MCF 10A (cell line): ENCODE results near the gene PITRM1. TPM values are rescaled to one million over a fixed set of nuclear protein-coding genes. Genes with fewer than 3 reads are reported as not detected.

Experiments used
- BruUV-seq: library from RNA; stranded (reverse); fragments of 400-500 nt; replicated peaks from 2 replicates; lab custom pipeline; 2021; lab: Mats Ljungman, UMichigan
- CTCF ChIA-PET: fragments of 300-600 bp; sonication (Branson Sonifier 250); formaldehyde crosslinking; extraction: SDS; loops from one replicate; lab custom pipeline; 2021; ENCODE audit warnings: antibody characterized with exemption, inconsistent platforms; lab: Yijun Ruan, JAX
- POLR2A ChIA-PET: fragments of 300-600, 350-650 bp; sonication (Branson Sonifier 250); formaldehyde crosslinking; extraction: SDS; loops from one replicate; lab custom pipeline; 2020; ENCODE audit warnings: antibody characterized with exemption, inconsistent platforms; lab: Yijun Ruan, JAX
- DNase-seq: peaks from one replicate; pipeline ENCODE4 v3.0.0-alpha.2; 2018; ENCODE audit not compliant: unreplicated experiment
- H3K27ac Mint-ChIP-seq: one replicate; pipeline ENCODE4 v1.8.0; 2022; ENCODE audit warnings: mild to moderate bottlenecking, low read depth, mixed read lengths; ENCODE audit not compliant: unreplicated experiment
- H3K27me3 Mint-ChIP-seq: one replicate; pipeline ENCODE4 v1.8.0; 2022; ENCODE audit warnings: mixed read lengths; ENCODE audit not compliant: insufficient read depth, unreplicated experiment
- H3K36me3 Mint-ChIP-seq: one replicate; pipeline ENCODE4 v1.8.0; 2022; ENCODE audit warnings: mild to moderate bottlenecking, moderate library complexity, mixed read lengths; ENCODE audit not compliant: insufficient read depth, unreplicated experiment
- H3K4me1 Mint-ChIP-seq: one replicate; pipeline ENCODE4 v1.8.0; 2022; ENCODE audit warnings: mixed read lengths; ENCODE audit not compliant: insufficient read depth, unreplicated experiment
- H3K4me3 Mint-ChIP-seq: one replicate; pipeline ENCODE4 v1.8.0; 2022; ENCODE audit warnings: mild to moderate bottlenecking, moderate library complexity, mixed read lengths; ENCODE audit not compliant: unreplicated experiment
- H3K9me3 Mint-ChIP-seq: one replicate; pipeline ENCODE4 v1.8.0; 2022; ENCODE audit warnings: mixed read lengths; ENCODE audit not compliant: unreplicated experiment
- CTCF ChIP-seq: fragments of 200-600 bp; IDR thresholded peaks from one replicate; pipeline ENCODE4 v1.8.0; 2022; ENCODE audit warnings: antibody characterized with exemption, mild to moderate bottlenecking; ENCODE audit not compliant: unreplicated experiment
- intact Hi-C: fragments of 100-400 bp; cut with micrococcal nuclease; formaldehyde crosslinking; loops from 2 replicates; pipeline ENCODE4 v1.14.1; 2022
- total RNA-seq: library from RNA; stranded (reverse); gene quantifications from 2 replicates; pipeline ENCODE4 v1.2.3, GENCODE V29; 2022

Gene PITRM1
- total RNA-seq, 1 experiment from 2014 or later, result 132 TPM

GRCh38 chr10:3137958-3138726, 34.4 kb downstream of the PITRM1 start:
- peaks cover 97% of the 10 kb centered on the region for H3K36me3 Mint-ChIP-seq
- H3K9me3 Mint-ChIP-seq, result no peaks in the 10 kb centered on the region
- no peak overlapping the region for H3K4me3 Mint-ChIP-seq
- no peaks in the 10 kb centered on the region for H3K4me1 Mint-ChIP-seq
- ChIA-PET CTCF (no interaction called here), POLR2A (interaction anchor here (1.1 kb wide), 1 partner anchor 34 kb away, joined by 4 read pairs; the partner anchor contains the start of gene PITRM1)
- H3K27me3 Mint-ChIP-seq, result no peaks in the 10 kb centered on the region
- H3K27ac Mint-ChIP-seq, result no peak overlapping the region
- TF ChIP-seq CTCF, result no peak
- intact Hi-C loops, result no loop called here
- BruUV-seq, result no TSS peak
- no peak for DNase-seq

- ChIA-PET CTCF (no interaction called here), POLR2A (no interaction called here)
- Mint-ChIP-seq H3K9me3 (no peaks in the 10 kb centered on the region), H3K27ac (no peak overlapping the region), H3K36me3 (peaks cover 93% of the 10 kb centered on the region), H3K4me3 (no peak overlapping the region), H3K27me3 (no peaks in the 10 kb centered on the region), H3K4me1 (peaks cover 6% of the 10 kb centered on the region)
- intact Hi-C loops, result no loop called here
- BruUV-seq, result no TSS peak
- no peak for TF ChIP-seq CTCF
- DNase-seq, result no peak
Observed at GRCh38 chr10:3136763-3137611, 35.6 kb downstream of the PITRM1 start.

- H3K9me3 Mint-ChIP-seq, result no peaks in the 10 kb centered on the region
- no peak overlapping the region for H3K27ac Mint-ChIP-seq
- H3K4me3 Mint-ChIP-seq, result no peak overlapping the region
- no peaks in the 10 kb centered on the region for H3K27me3 Mint-ChIP-seq
- intact Hi-C loops, result no loop called here
- ChIA-PET CTCF (interaction anchor here (0.6 kb wide), 1 partner anchor 38 kb away, joined by 5 read pairs; no protein-coding TSS in a partner anchor), POLR2A (no interaction called here)
- H3K4me1 Mint-ChIP-seq, result peaks cover 12% of the 10 kb centered on the region
- TF ChIP-seq CTCF, result no peak
- peaks cover 89% of the 10 kb centered on the region for H3K36me3 Mint-ChIP-seq
- TSS peak; percentile 57 for BruUV-seq
- no peak for DNase-seq
Observed at GRCh38 chr10:3136336-3136735, 36.2 kb downstream of the PITRM1 start.

GRCh38 chr10:3135006-3135405, 37.6 kb downstream of the PITRM1 start:
- DNase-seq, result no peak
- peaks cover 89% of the 10 kb centered on the region for H3K36me3 Mint-ChIP-seq
- BruUV-seq, result no TSS peak
- no peaks in the 10 kb centered on the region for H3K27me3 Mint-ChIP-seq
- ChIA-PET POLR2A (interaction anchor here (0.7 to 2.9 kb wide), 3 partner anchors 34 to 67 kb away, joined by 3 to 9 read pairs (median 3); no protein-coding TSS in a partner anchor), CTCF (interaction anchor here (0.6 kb wide), 1 partner anchor 627 kb away, joined by 4 read pairs; no protein-coding TSS in a partner anchor)
- H3K4me3 Mint-ChIP-seq, result no peak overlapping the region
- peak overlapping the region; percentile 39 for H3K27ac Mint-ChIP-seq
- no peaks in the 10 kb centered on the region for H3K9me3 Mint-ChIP-seq
- peaks cover 18% of the 10 kb centered on the region for H3K4me1 Mint-ChIP-seq
- intact Hi-C loops, result no loop called here
- TF ChIP-seq CTCF, result no peak
